OCI-LY1 (cell line): Measurements from ENCODE around the gene DNLZ.

ENCODE experiments used
- EZH2 ChIP-seq: fragments of 200-600 bp; sonication (generic), shearing (Covaris generic); IDR thresholded peaks from 2 replicates; pipeline ENCODE4 v1.8.0; 2017; ENCODE audit warnings: borderline replicate concordance, mixed run types, mild to moderate bottlenecking, antibody characterized with exemption, low read length, moderate library complexity, mixed read lengths
- TF ChIP-seq, protein P1 (sequence below): fragments of 200-600 bp; sonication (generic), shearing (Covaris generic); IDR thresholded peaks from 2 replicates; pipeline ENCODE4 v1.5.1; 2017; ENCODE audit warnings: mild to moderate bottlenecking, antibody characterized with exemption, low read length, moderate library complexity, mixed read lengths

DNA sequence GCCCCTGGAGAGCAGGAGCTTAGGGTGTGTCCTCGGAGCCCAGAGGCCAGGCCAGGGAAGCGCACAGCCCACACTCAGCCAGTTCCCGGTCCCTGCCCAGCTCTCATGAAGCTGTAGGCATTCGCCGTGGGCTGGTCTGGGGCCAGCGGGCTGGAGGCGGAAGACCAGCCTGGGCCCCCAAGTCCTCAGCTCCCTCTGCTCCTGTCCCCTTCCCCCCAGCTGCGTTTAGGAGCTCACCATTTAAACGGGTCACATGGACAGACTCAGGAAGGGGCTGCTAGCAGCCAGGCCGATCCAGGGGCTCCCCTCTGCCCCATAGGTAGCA lies 17.4 kb downstream of the DNLZ start:
- TF ChIP-seq, protein P1, sequence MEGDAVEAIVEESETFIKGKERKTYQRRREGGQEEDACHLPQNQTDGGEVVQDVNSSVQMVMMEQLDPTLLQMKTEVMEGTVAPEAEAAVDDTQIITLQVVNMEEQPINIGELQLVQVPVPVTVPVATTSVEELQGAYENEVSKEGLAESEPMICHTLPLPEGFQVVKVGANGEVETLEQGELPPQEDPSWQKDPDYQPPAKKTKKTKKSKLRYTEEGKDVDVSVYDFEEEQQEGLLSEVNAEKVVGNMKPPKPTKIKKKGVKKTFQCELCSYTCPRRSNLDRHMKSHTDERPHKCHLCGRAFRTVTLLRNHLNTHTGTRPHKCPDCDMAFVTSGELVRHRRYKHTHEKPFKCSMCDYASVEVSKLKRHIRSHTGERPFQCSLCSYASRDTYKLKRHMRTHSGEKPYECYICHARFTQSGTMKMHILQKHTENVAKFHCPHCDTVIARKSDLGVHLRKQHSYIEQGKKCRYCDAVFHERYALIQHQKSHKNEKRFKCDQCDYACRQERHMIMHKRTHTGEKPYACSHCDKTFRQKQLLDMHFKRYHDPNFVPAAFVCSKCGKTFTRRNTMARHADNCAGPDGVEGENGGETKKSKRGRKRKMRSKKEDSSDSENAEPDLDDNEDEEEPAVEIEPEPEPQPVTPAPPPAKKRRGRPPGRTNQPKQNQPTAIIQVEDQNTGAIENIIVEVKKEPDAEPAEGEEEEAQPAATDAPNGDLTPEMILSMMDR = no peak
- no peak for TF ChIP-seq EZH2
